ENCODE data around the gene RCAN1.
A peak's percentile ranks its signal among the peaks of the same experiment; 100 is the strongest.
"Not testable (repeated sequence)": the region's sequence is repeated elsewhere in the genome, so short reads cannot be mapped to it uniquely, and the experiment has no call there.

The RCAN1 gene

GRCh38 chr21:34611528-34611927, 3.4 kb downstream of the RCAN1 start:
- Mint-ChIP-seq H3K4me3 (no peak overlapping the region), H3K9me3 (no peaks in the 10 kb centered on the region), H3K27ac (no peak overlapping the region), H3K36me3 (no peaks in the 10 kb centered on the region), H3K4me1 (peaks cover 19% of the 10 kb centered on the region)
- ATAC-seq (no peak), DNase-seq (ENCODE audit: low spot score in 2 of 2) (no peak)

DNA sequence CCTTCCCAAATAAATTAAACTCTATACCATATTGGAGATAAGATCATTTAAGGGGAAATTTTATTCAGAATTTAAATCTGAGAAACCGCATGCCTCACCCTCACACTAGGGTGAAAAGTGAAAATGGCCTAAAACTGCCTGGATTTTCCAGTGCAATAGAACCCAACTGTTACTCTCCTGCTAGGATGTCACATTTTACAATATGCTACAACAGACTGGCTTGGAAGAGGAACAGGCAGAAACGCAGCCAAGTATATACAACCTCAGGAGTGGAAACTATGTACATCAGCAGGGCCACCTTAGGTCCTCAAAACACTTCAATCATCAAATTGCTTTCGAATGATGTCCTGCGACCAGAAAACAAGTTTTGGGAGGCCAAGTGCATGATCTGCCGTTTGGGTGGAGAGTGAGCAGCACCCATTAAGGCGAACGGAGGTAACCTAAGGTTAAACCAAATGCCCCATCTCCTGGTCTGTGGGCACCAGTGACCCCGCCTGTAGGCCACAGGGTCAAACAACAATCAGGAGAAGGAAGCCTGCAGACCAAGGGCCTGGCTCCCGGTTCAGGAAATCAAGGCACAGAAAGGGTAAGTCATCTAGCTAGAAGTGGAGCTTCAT, 4.9 kb downstream of the RCAN1 start:
- H3K36me3 Mint-ChIP-seq = no peaks in the 10 kb centered on the region
- H3K9me3 Mint-ChIP-seq = no peaks in the 10 kb centered on the region
- peaks cover 19% of the 10 kb centered on the region for H3K4me1 Mint-ChIP-seq
- H3K27ac Mint-ChIP-seq = no peak overlapping the region
- ATAC-seq = no peak
- no peak overlapping the region for H3K4me3 Mint-ChIP-seq
- DNase-seq (ENCODE audit: low spot score in 2 of 2) = no peak

- Mint-ChIP-seq H3K4me1 (peaks cover 19% of the 10 kb centered on the region), H3K4me3 (no peak overlapping the region), H3K27ac (no peak overlapping the region), H3K9me3 (no peaks in the 10 kb centered on the region), H3K36me3 (no peaks in the 10 kb centered on the region)
- peak; percentile 71 for ATAC-seq
- DNase-seq (ENCODE audit: low spot score in 2 of 2) = no peak
Observed at GRCh38 chr21:34609244-34609932, 5.5 kb downstream of the RCAN1 start.

GRCh38 chr21:34607376-34607775, 7.5 kb downstream of the RCAN1 start:
- DNase-seq (ENCODE audit: low spot score in 2 of 2); H3K4me1 Mint-ChIP-seq; H3K27ac Mint-ChIP-seq; H3K4me3 Mint-ChIP-seq; ATAC-seq; H3K36me3 Mint-ChIP-seq; H3K9me3 Mint-ChIP-seq: not testable (repeated sequence)

DNA sequence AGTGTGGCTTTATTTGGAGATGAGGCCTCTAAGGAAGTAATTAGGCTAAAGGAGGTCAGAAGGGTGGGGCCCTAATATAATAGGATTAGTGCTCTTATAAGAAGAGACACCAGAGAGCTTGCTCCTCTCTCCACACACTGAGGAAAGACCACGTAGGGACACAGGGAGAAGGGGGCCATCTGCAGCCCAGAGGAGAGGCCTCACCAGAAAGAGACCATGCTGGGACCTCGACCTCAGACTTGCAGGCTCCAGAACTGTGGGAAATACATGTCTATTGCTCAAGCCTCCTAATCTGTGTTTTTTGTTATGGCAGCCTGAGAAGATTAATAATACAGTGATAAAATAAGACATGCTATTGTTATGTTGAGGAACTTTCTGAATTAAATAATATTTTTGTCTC, 8.3 kb downstream of the RCAN1 start:
- H3K36me3 Mint-ChIP-seq = no peaks in the 10 kb centered on the region
- no peak overlapping the region for H3K4me3 Mint-ChIP-seq
- no peaks in the 10 kb centered on the region for H3K9me3 Mint-ChIP-seq
- no peaks in the 10 kb centered on the region for H3K4me1 Mint-ChIP-seq
- DNase-seq (ENCODE audit: low spot score in 2 of 2) = no peak
- H3K27ac Mint-ChIP-seq = no peak overlapping the region
- no peak for ATAC-seq

- Mint-ChIP-seq H3K4me3 (no peak overlapping the region), H3K36me3 (no peaks in the 10 kb centered on the region), H3K4me1 (no peaks in the 10 kb centered on the region), H3K9me3 (no peaks in the 10 kb centered on the region), H3K27ac (no peak overlapping the region)
- DNase-seq (ENCODE audit: low spot score in 2 of 2) = no peak
- ATAC-seq = no peak
Observed at GRCh38 chr21:34606051-34606450, 8.9 kb downstream of the RCAN1 start.

- not testable (repeated sequence) for H3K27ac Mint-ChIP-seq; ATAC-seq; H3K9me3 Mint-ChIP-seq; H3K4me1 Mint-ChIP-seq; DNase-seq (ENCODE audit: low spot score in 2 of 2); H3K4me3 Mint-ChIP-seq; H3K36me3 Mint-ChIP-seq
Observed at GRCh38 chr21:34604956-34605355, 10.0 kb downstream of the RCAN1 start.

GRCh38 chr21:34604556-34604955, 10.4 kb downstream of the RCAN1 start:
- DNase-seq (ENCODE audit: low spot score in 2 of 2) (no peak), ATAC-seq (no peak)
- no peaks in the 10 kb centered on the region for H3K36me3 Mint-ChIP-seq
- no peak overlapping the region for H3K4me3 Mint-ChIP-seq
- H3K9me3 Mint-ChIP-seq = no peaks in the 10 kb centered on the region
- no peak overlapping the region for H3K27ac Mint-ChIP-seq
- H3K4me1 Mint-ChIP-seq = no peaks in the 10 kb centered on the region

- Mint-ChIP-seq H3K36me3 (no peaks in the 10 kb centered on the region), H3K27ac (no peak overlapping the region), H3K4me3 (no peak overlapping the region), H3K4me1 (no peaks in the 10 kb centered on the region), H3K9me3 (no peaks in the 10 kb centered on the region)
- no peak for DNase-seq (ENCODE audit: low spot score in 2 of 2)
- no peak for ATAC-seq
Observed at GRCh38 chr21:34603710-34604057, 11.2 kb downstream of the RCAN1 start.

DNA sequence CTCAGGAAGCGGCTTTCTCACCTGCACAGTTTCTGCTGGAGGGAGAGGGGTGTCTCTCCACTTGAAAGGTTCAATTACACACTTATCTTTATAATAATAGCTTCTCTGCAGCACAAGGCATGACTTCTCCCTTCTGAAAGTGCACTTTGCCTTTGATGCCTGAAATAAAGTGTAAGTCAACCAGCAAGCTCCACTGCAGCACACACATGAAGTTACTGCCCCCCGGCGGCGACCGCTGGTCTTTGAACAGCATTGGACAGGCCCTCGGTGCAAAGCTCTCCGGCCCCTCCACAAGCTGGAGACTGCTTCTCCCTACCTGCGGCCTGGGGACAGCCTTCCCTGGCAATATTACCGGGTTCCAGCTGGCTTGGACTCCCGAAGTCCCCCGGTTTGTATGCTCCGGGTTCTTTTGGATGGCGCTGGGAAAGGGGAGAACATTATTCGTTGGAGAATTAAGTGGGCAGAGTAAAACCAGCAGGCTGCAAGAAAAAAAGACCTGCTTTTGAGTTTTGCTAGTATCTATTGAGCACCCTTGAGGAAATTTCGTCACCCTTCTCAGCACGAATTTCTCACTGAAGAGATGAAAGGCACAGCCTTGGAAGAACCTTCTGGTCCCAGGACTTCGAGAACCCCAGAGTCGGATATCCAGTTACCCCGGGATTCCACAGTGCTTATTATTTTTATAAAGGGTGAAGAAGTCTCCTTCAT, 11.8 kb downstream of the RCAN1 start:
- H3K4me3 Mint-ChIP-seq = no peak overlapping the region
- H3K27ac Mint-ChIP-seq = no peak overlapping the region
- no peaks in the 10 kb centered on the region for H3K9me3 Mint-ChIP-seq
- ATAC-seq (peak; percentile 81), DNase-seq (ENCODE audit: low spot score in 2 of 2) (peak; percentile 48 to 74)
- no peaks in the 10 kb centered on the region for H3K4me1 Mint-ChIP-seq
- H3K36me3 Mint-ChIP-seq = no peaks in the 10 kb centered on the region

DNA sequence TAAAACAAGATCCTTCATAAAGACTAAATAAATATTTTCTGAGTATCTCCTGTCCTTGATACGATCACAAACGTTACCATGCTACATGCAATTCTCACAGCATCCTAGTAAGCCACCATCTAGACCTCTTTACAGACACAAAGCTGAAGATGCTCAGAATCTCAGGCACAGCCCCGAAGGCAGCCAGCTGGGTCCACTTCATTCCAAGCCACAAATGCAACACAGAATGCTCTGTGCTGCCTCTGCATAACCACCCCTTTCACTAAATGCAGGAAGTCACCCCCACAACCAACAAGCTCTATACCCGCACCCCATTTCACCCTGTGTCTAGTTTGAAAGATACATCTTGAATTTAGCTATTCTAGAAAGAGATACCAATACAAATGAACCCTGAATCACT, 12.9 kb downstream of the RCAN1 start:
- Mint-ChIP-seq H3K36me3 (no peaks in the 10 kb centered on the region), H3K4me3 (no peak overlapping the region), H3K27ac (no peak overlapping the region), H3K9me3 (no peaks in the 10 kb centered on the region), H3K4me1 (no peaks in the 10 kb centered on the region)
- no peak for DNase-seq (ENCODE audit: low spot score in 2 of 2)
- no peak for ATAC-seq

DNA sequence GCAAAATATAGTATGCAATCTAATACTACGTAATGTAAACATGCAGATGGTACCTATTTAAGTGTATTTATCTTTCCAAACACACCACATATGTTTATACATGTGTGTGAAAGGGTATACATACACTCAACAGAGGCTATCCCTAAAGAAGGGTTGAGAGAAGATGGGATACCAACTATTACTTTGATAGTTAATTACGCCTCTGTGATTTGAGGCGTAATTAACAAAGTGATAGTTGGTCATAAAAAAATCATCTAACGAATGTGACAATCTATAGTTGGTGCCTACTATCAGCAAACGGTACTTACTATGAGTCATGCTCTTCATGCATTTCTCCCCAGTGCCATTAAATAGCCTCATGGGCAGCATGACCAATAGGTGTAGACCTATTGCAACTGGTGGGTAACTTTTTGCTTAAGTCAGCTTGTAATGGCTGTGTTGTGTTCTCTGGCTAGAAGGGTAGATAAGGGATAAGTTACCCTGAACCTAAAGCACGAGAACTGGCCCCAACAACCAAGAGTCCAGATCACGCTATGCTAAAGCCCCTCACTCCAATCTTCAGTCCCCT, 15.3 kb downstream of the RCAN1 start:
- DNase-seq (ENCODE audit: low spot score in 2 of 2) (no peak), ATAC-seq (no peak)
- no peak overlapping the region for H3K4me3 Mint-ChIP-seq
- no peaks in the 10 kb centered on the region for H3K36me3 Mint-ChIP-seq
- H3K4me1 Mint-ChIP-seq = peaks cover 5% of the 10 kb centered on the region
- H3K27ac Mint-ChIP-seq = peak overlapping the region; percentile 6
- no peaks in the 10 kb centered on the region for H3K9me3 Mint-ChIP-seq

DNA sequence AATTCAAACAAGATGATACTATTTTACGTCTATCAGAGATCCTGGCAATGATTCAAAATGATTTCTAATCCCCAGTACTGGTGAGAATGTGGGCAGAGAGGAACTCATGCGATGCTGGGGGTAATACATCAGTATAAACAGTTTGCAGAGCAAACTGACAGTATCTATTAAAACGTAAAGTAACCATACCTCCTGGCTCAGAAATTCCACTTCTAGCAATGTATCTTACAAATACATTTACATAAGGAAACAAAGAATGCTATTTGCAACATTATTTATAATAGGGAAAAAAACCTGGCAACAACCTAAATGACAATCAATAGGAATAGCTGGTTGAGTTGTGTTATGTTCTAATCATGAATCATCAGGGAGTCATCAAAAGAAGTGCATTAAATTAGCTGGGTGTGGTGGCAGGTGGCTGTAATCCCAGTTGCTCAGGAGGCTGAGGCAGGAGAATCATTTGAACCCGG, 15.9 kb downstream of the RCAN1 start:
- no peaks in the 10 kb centered on the region for H3K36me3 Mint-ChIP-seq

DNA sequence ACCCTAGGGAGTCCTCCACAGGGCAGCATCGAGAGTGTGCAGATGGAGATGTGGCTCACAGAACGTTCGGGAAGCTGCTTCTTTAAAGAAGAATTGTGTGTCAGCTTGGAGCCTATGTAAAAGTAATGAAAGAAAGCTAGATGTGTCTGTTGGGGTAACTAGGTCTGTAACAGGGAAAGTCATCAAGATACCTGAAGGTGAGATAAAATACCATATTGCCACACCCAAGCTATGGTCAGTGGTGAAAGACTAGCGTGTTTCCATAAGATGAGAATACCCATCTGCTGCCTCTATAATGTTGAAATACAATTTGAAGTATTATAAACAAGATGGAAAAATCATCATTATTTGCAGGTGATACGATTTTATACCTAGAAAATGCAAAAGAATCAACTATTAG, 17.5 kb downstream of the RCAN1 start:
- Mint-ChIP-seq H3K4me3 (no peak overlapping the region), H3K4me1 (peaks cover 10% of the 10 kb centered on the region), H3K9me3 (no peaks in the 10 kb centered on the region), H3K27ac (no peak overlapping the region), H3K36me3 (no peaks in the 10 kb centered on the region)
- ATAC-seq (no peak), DNase-seq (ENCODE audit: low spot score in 2 of 2) (no peak)

More for the DNA sequence above, 15.9 kb downstream of the RCAN1 start:
- no peak for DNase-seq (ENCODE audit: low spot score in 2 of 2)
- peaks cover 7% of the 10 kb centered on the region for H3K4me1 Mint-ChIP-seq
- ATAC-seq = no peak
- no peak overlapping the region for H3K4me3 Mint-ChIP-seq
- no peaks in the 10 kb centered on the region for H3K9me3 Mint-ChIP-seq
- no peak overlapping the region for H3K27ac Mint-ChIP-seq

GRCh38 chr21:34596561-34597271, 18.2 kb downstream of the RCAN1 start:
- H3K4me3 Mint-ChIP-seq = no peak overlapping the region

More at GRCh38 chr21:34596561-34597271, 18.2 kb downstream of the RCAN1 start:
- no peak for DNase-seq (ENCODE audit: low spot score in 2 of 2)
- ATAC-seq = no peak
- Mint-ChIP-seq H3K27ac (no peak overlapping the region), H3K4me1 (peaks cover 10% of the 10 kb centered on the region), H3K9me3 (no peaks in the 10 kb centered on the region), H3K36me3 (no peaks in the 10 kb centered on the region)
